GM12873 (cell line): Measurements from ENCODE around the gene BRICD5.

Source experiments
- CTCF ChIP-seq: IDR thresholded peaks from 2 replicates; pipeline ENCODE4 v1.5.1; 2012; ENCODE audit warnings: low read depth, mild to moderate bottlenecking, moderate library complexity, low read length, control low read depth; ENCODE audit not compliant: insufficient read depth; ENCODE audit errors: missing control alignments

BRICD5 gene

GRCh38 chr16:2210386-2211365, at the start of gene BRICD5:
BRICD5 (minus strand) TSS chr16:2210863; CDS start chr16:2210833, 30 bp downstream.
- no peak for TF ChIP-seq CTCF

- TF ChIP-seq CTCF = no peak
Measured at GRCh38 chr16:2260250-2260649, 49.6 kb upstream of the BRICD5 start.

GRCh38 chr16:2257726-2258125, 47.1 kb upstream of the BRICD5 start:
- TF ChIP-seq CTCF = no peak

DNA sequence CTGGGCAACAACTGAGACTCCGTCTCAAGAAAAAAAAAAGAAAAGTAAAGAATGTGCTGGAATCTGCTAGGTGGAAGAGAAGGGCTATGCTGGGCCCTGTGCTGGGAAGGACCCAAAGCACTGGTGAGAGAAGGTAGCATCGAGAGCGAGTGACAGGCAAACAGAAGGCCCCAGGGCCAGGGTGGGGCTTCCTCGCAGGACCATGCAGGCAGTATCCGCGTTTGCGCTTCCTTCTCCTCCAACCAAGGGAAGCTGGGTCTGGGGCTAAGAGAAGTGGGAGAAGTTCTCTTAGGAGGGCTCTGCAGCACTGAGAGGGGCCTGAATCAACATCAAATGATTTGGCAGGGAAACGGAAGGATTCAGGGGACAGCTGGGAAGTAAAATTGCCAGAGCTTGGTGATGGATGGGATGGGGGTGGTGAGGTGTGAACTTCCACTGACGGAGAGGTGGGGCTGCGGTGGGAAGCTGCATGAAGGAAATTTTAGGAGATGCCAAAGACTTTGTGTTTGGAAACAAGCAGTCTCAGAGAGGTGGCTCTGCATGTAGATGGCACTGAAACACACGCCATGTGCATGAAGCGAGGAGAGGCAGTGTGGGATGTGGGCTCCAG, 46.0 kb upstream of the BRICD5 start:
- no peak for TF ChIP-seq CTCF

- no peak for TF ChIP-seq CTCF
Measured at GRCh38 chr16:2253293-2253692, 42.6 kb upstream of the BRICD5 start.

DNA sequence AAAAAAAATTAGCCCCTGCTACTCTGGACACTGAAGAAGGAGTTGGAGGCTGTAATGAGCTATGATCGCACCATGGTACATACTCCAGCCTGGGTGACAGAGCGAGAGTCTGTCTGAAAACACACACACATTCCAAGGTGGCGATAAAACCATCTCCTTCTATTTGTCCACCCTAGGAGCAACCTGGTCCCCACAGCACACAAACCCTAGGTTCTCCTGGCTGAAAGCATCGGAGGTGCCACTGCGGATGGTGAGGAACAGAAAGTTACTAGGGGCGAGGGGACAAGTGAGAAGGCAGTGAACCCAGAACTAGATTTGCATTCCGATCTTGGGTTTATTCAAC, 42.1 kb upstream of the BRICD5 start:
- no peak for TF ChIP-seq CTCF

DNA sequence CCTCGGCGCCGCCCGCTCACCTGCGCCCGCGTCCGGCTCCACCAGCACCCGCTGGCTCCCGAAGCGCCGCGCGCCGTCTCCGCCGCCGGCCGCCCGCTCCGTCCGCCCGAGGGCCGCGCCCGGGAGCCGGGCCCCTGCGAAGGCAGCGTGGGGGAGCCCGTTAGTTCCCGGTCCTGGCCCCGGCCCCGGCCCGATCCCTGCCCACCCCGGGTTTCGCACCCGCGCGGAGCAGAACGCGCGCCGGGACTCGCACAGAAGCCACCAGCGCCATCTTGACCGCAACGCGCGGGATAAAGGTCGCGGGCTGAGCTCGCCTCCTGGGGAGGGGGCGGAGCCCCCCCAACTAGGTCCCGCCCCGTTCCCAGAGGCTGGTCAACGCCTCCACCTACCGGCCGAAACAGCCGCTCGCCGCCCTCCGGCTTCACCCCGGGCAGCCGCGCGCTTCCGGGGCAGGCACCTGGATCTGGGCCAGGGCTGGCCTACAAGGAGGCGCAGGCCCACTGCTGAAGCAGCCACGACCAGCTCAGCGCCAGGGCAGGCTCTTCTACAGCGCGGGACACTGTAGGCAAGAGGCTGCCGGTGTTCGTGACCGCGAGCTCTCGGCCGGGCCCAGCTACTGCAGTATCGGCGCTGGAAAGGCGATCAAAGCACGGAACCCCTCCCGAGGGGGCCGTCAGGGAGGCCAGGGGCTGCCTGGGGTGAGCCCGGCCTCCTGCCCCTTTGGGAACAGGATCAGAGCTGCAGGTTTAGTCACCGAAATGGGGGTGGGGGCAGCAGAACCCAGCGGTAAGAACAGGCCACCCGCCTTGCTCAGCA, 40.8 kb upstream of the BRICD5 start, which contains the start of gene ECI1:
TSS of gene ECI1 (minus strand) at position 292 of the 816 bp plus-strand sequence. CDS start at position 271, 21 bp downstream.
- peak; percentile 63 for TF ChIP-seq CTCF
